Cortex of kidney (tissue), 1 donor: ENCODE data around the gene SNRPF.
"Not testable (repeated sequence)": the region's sequence is repeated elsewhere in the genome, so short reads cannot be mapped to it uniquely, and the experiment has no call there.

Experiments used
- DNase-seq: peaks from one replicate; lab custom pipeline; 2025; lab: John Stamatoyannopoulos, UW

SNRPF gene

GRCh38 chr12:95858451-95859343, at the start of gene SNRPF:
SNRPF (plus strand) TSS chr12:95858952; CDS start chr12:95859074, 122 bp downstream.
- no peak for DNase-seq

GRCh38 chr12:95809000-95809680, 49.6 kb upstream of the SNRPF start:
- DNase-seq: no peak

GRCh38 chr12:95810411-95810810, 48.3 kb upstream of the SNRPF start:
- no peak for DNase-seq

- not testable (repeated sequence) for DNase-seq
These were observed 46.6 kb upstream of the SNRPF start for GRCh38 chr12:95812155-95812554.

- no peak for DNase-seq
These were observed 43.0 kb upstream of the SNRPF start for GRCh38 chr12:95815632-95816212.

- no peak for DNase-seq
These were observed 38.6 kb upstream of the SNRPF start for GRCh38 chr12:95820096-95820703.

GRCh38 chr12:95829395-95829794, 29.4 kb upstream of the SNRPF start:
- no peak for DNase-seq

GRCh38 chr12:95830335-95831089, 28.2 kb upstream of the SNRPF start:
- no peak for DNase-seq

- DNase-seq: no peak
These were observed 24.2 kb upstream of the SNRPF start for GRCh38 chr12:95834572-95834971.

- DNase-seq: no peak
These were observed 22.6 kb upstream of the SNRPF start for GRCh38 chr12:95836185-95836609.

- DNase-seq: no peak
These were observed 22.0 kb upstream of the SNRPF start for GRCh38 chr12:95836630-95837239.

GRCh38 chr12:95837240-95838038, 21.3 kb upstream of the SNRPF start:
- DNase-seq: no peak

- DNase-seq: no peak
These were observed 20.6 kb upstream of the SNRPF start for GRCh38 chr12:95838125-95838524.

GRCh38 chr12:95842426-95842825, 16.3 kb upstream of the SNRPF start:
- not testable (repeated sequence) for DNase-seq

GRCh38 chr12:95848575-95849388, 10.0 kb upstream of the SNRPF start:
- DNase-seq: no peak

GRCh38 chr12:95851606-95852005, 7.1 kb upstream of the SNRPF start:
- no peak for DNase-seq

GRCh38 chr12:95852133-95852532, 6.6 kb upstream of the SNRPF start:
- DNase-seq: no peak

GRCh38 chr12:95857156-95857555, 1.6 kb upstream of the SNRPF start:
- DNase-seq: no peak

GRCh38 chr12:95857799-95858198, 953 bp upstream of the SNRPF start:
- DNase-seq: no peak
